Measurements from ENCODE around the gene SVIL. TPM values are rescaled to one million over a fixed set of nuclear protein-coding genes. Genes with fewer than 3 reads are reported as not detected.

Gene SVIL
- total and polyA plus RNA-seq, 2 of the 13 experiments (the other 11 are each of a cell fraction or from before 2014, with no cell fraction given): 3.9 to 12.1 TPM

DNA sequence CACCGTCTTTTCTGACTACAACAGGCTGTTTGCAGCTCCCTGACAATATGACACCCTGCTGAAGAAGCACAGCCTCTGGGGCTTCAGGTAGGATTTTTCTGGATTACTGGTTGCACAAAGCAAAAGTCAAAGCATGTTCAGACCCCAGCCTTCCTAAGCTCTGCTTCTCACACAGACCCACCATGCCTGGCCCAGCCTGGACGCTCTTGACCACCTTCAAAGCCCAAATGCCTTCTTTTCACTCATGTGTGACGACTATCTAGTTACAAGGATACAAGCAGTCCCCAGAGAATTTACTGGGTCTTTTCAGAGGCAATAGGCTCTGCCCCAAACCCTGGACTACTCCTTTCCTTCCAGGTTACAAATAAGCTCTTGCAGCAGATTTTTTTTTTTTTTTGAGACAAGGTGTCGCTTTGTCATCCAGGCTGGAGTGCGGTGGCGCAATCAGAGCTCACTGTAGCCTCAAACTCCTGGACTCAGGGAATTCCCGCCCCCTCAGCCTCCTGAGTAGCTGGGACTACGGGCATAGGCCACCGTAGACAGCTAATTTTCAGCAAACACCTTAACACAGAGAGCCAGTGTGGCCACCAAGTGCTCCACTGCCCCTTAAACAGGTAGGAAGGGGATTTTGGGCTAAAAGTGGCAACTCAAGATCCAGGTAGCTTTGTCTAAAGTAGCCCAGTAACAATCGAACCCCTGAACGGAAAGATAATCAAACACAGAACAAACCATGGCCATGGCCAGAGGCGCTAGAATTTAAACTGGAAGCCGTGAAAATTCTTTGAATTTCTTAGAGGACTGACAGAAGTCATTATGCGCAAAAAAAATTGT lies 16.2 kb downstream of the SVIL start (continued):
- TF ChIP-seq, protein P1, sequence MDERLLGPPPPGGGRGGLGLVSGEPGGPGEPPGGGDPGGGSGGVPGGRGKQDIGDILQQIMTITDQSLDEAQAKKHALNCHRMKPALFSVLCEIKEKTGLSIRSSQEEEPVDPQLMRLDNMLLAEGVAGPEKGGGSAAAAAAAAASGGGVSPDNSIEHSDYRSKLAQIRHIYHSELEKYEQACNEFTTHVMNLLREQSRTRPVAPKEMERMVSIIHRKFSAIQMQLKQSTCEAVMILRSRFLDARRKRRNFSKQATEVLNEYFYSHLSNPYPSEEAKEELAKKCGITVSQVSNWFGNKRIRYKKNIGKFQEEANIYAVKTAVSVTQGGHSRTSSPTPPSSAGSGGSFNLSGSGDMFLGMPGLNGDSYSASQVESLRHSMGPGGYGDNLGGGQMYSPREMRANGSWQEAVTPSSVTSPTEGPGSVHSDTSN (CRISPR knock-in tag; IDR thresholded peaks at IDR 0.05): no peak
- TF ChIP-seq, protein P2, sequence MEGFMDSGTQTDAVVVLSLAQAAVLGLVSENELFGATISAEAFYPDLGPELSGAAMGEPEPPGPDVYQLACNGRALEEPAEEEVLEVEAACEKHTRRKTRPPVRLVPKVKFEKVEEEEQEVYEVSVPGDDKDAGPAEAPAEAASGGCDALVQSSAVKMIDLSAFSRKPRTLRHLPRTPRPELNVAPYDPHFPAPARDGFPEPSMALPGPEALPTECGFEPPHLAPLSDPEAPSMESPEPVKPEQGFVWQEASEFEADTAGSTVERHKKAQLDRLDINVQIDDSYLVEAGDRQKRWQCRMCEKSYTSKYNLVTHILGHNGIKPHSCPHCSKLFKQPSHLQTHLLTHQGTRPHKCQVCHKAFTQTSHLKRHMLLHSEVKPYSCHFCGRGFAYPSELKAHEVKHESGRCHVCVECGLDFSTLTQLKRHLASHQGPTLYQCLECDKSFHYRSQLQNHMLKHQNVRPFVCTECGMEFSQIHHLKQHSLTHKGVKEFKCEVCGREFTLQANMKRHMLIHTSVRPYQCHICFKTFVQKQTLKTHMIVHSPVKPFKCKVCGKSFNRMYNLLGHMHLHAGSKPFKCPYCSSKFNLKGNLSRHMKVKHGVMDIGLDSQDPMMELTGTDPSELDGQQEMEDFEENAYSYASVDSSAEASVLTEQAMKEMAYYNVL (CRISPR knock-in tag; IDR thresholded peaks at IDR 0.05; ENCODE audit: borderline replicate concordance): no peak
- TF ChIP-seq, protein P3, sequence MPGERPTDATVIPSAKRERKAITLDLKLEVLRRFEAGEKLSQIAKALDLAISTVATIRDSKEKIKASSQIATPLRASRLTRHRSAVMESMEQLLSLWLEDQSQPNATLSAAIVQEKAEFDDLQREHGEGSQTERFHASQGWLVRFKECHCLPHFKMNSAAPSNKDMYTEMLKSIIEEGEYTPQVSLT (CRISPR knock-in tag; IDR thresholded peaks at IDR 0.05; ENCODE audit: borderline replicate concordance, low read depth): no peak
- TF ChIP-seq ZNF367 (CRISPR knock-in tag; IDR thresholded peaks at IDR 0.05; ENCODE audit: borderline replicate concordance) (no peak), GTF2F1 (IDR thresholded peaks at IDR 0.05; ENCODE audit: low read length) (no peak), ZNF747 (CRISPR knock-in tag; IDR thresholded peaks at IDR 0.05; ENCODE audit: borderline replicate concordance) (no peak), NAIF1 (CRISPR knock-in tag; IDR thresholded peaks at IDR 0.05; ENCODE audit: borderline replicate concordance) (no peak), ELF4 (CRISPR knock-in tag; IDR thresholded peaks at IDR 0.05; ENCODE audit: borderline replicate concordance) (no peak), ZNF709 (CRISPR knock-in tag; IDR thresholded peaks at IDR 0.05) (no peak), ZBTB21 (CRISPR knock-in tag; IDR thresholded peaks at IDR 0.05) (no peak), HNRNPUL1 (IDR thresholded peaks at IDR 0.05; ENCODE audit: low read depth, low read length) (no peak), MLLT10 (CRISPR knock-in tag; IDR thresholded peaks at IDR 0.05) (no peak), CREM (IDR thresholded peaks at IDR 0.05) (peak; percentile 6; the same call in 1 of the 2 replicates), CREM (CRISPR knock-in tag; IDR thresholded peaks at IDR 0.05) (no peak), ZNF121 (CRISPR knock-in tag; IDR thresholded peaks at IDR 0.05) (no peak), HOXD1 (CRISPR knock-in tag; IDR thresholded peaks at IDR 0.05) (no peak), MATR3 (CRISPR knock-in tag; IDR thresholded peaks at IDR 0.05) (no peak)
- TF ChIP-seq, protein P4, sequence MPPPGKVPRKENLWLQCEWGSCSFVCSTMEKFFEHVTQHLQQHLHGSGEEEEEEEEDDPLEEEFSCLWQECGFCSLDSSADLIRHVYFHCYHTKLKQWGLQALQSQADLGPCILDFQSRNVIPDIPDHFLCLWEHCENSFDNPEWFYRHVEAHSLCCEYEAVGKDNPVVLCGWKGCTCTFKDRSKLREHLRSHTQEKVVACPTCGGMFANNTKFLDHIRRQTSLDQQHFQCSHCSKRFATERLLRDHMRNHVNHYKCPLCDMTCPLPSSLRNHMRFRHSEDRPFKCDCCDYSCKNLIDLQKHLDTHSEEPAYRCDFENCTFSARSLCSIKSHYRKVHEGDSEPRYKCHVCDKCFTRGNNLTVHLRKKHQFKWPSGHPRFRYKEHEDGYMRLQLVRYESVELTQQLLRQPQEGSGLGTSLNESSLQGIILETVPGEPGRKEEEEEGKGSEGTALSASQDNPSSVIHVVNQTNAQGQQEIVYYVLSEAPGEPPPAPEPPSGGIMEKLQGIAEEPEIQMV (CRISPR knock-in tag; IDR thresholded peaks at IDR 0.05; ENCODE audit: low read depth): peak; percentile 58; the same call in 1 of the 2 replicates
- TF ChIP-seq, protein P5, sequence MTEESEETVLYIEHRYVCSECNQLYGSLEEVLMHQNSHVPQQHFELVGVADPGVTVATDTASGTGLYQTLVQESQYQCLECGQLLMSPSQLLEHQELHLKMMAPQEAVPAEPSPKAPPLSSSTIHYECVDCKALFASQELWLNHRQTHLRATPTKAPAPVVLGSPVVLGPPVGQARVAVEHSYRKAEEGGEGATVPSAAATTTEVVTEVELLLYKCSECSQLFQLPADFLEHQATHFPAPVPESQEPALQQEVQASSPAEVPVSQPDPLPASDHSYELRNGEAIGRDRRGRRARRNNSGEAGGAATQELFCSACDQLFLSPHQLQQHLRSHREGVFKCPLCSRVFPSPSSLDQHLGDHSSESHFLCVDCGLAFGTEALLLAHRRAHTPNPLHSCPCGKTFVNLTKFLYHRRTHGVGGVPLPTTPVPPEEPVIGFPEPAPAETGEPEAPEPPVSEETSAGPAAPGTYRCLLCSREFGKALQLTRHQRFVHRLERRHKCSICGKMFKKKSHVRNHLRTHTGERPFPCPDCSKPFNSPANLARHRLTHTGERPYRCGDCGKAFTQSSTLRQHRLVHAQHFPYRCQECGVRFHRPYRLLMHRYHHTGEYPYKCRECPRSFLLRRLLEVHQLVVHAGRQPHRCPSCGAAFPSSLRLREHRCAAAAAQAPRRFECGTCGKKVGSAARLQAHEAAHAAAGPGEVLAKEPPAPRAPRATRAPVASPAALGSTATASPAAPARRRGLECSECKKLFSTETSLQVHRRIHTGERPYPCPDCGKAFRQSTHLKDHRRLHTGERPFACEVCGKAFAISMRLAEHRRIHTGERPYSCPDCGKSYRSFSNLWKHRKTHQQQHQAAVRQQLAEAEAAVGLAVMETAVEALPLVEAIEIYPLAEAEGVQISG (CRISPR knock-in tag; IDR thresholded peaks at IDR 0.05): peak; percentile 42; the same call in 1 of the 2 replicates
- TF ChIP-seq, protein P6, sequence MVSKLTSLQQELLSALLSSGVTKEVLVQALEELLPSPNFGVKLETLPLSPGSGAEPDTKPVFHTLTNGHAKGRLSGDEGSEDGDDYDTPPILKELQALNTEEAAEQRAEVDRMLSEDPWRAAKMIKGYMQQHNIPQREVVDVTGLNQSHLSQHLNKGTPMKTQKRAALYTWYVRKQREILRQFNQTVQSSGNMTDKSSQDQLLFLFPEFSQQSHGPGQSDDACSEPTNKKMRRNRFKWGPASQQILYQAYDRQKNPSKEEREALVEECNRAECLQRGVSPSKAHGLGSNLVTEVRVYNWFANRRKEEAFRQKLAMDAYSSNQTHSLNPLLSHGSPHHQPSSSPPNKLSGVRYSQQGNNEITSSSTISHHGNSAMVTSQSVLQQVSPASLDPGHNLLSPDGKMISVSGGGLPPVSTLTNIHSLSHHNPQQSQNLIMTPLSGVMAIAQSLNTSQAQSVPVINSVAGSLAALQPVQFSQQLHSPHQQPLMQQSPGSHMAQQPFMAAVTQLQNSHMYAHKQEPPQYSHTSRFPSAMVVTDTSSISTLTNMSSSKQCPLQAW (CRISPR knock-in tag; IDR thresholded peaks at IDR 0.05): peak; percentile 20; the same call in 1 of the 2 replicates
